GM10248 (cell line): Measurements from ENCODE around the gene TWIST2.

Experiments
- CTCF ChIA-PET: fragments of 300-600 bp; sonication (Branson Sonifier 250); formaldehyde crosslinking; extraction: SDS; loops from one replicate; lab custom pipeline; 2021; ENCODE audit warnings: antibody characterized with exemption; lab: Yijun Ruan, JAX
- POLR2A ChIA-PET: fragments of 350-650 bp; sonication (Branson Sonifier 250); formaldehyde crosslinking; extraction: SDS; loops from one replicate; lab custom pipeline; 2020; ENCODE audit warnings: antibody characterized with exemption; lab: Yijun Ruan, JAX
- DNase-seq: peaks from one replicate; pipeline ENCODE4 v3.0.0; 2012; ENCODE audit errors: extremely low spot score
- TF ChIP-seq, protein P1 (sequence below): IDR thresholded peaks from 2 replicates; pipeline ENCODE4 v1.5.1; 2012; ENCODE audit warnings: mild to moderate bottlenecking, low read depth; ENCODE audit errors: extremely low read depth, missing control alignments, control extremely low read depth

The TWIST2 gene

DNA sequence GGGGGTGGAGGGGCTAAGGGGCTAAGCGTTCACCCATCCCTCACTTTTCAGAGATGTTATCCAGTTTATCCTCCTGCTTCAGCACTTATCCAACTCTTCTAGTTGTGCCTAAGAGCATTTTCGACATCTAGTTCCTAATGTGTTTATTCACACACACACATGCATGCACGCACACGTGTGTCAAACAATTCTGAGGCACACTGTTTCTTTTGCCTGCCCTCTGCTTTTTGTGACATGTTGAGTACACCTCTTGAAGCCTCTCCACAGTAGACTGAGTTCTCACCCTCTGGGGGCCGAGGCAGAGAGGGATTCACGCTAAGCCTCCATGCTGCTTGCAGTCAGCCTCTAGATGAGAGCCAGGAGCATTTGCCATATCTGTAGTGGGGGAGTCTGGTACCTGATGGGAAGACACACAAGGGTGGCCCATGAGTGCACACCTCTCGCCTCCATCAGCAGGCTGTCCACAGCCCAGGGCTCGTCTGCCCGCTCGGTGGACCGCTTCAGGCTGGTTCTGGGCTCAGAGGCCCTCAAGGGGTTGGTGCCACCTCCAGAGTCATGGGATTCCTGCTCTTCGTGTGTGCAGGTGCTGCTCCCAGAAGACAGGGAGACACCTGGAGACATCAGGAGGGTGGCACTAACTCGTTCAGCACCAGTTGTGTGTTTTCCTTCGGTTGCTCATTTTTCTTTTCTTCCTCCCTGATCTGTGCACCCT lies 11.9 kb downstream of the TWIST2 start:
- ChIA-PET CTCF (no interaction called here), POLR2A (no interaction called here)
- TF ChIP-seq, protein P1, sequence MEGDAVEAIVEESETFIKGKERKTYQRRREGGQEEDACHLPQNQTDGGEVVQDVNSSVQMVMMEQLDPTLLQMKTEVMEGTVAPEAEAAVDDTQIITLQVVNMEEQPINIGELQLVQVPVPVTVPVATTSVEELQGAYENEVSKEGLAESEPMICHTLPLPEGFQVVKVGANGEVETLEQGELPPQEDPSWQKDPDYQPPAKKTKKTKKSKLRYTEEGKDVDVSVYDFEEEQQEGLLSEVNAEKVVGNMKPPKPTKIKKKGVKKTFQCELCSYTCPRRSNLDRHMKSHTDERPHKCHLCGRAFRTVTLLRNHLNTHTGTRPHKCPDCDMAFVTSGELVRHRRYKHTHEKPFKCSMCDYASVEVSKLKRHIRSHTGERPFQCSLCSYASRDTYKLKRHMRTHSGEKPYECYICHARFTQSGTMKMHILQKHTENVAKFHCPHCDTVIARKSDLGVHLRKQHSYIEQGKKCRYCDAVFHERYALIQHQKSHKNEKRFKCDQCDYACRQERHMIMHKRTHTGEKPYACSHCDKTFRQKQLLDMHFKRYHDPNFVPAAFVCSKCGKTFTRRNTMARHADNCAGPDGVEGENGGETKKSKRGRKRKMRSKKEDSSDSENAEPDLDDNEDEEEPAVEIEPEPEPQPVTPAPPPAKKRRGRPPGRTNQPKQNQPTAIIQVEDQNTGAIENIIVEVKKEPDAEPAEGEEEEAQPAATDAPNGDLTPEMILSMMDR, result no peak

DNA sequence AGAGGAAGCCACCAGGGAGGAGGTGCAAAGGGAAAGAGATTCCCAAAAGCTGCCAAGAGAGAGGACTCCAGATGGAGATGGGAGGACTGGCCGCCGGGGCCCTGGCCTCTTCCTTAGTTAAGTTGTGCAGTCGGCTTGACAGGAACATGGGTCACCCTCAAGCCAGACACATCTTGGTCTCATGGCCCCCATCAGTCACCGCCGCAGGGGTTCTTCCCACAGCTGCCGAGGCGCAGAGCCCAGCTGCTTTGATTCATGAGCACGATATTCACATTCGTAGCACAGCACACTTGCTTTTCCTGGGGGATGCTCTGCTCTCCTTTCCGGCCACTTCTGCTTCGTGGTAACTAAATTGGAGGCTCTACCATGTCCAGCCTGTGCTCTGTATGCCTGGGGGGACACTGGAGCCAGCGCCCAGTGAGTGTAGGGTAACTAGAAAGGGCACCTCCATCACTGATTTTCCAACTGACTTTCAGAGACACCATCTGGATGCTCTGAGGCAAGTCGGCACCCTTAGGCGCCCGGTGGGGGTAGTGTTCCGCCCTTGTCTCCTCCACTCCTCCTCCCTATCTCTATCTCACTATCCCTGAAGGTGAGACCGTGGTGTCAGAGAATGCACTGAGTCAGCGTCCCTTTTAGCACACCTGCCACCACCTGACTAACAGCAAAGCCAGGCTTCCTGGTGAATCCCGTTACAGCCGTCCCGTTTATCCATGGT lies 13.3 kb downstream of the TWIST2 start:
- TF ChIP-seq, protein P1, result no peak
- POLR2A ChIA-PET, result no interaction called here
- CTCF ChIA-PET, result no interaction called here
- no peak for DNase-seq

More for the DNA sequence above, 11.9 kb downstream of the TWIST2 start:
- no peak for DNase-seq

DNA sequence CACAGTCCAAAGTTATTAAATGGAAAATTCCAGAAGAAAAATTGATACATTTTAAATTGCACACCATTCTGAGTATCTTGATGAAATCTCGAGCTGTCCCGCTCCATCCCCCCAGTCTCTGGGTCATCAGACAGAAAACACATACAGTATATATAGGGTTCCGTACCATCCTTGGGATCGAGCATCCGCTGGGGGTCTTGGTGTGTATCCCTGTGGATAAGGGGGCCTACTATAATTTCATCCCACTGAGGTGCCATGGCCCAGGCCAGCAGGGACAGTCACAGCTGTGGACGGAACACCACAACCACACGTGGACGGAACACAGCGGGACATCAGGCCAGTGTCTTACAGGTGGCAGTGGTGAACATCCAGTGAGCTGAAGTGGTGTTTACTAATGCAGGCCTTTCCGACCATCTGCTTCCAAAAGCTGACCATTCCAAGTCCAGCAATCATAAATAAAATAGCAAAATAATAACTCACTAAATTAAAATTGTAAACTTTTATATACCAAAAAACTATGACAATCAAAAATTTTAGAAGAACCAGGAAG lies 14.0 kb downstream of the TWIST2 start:
- ChIA-PET POLR2A (no interaction called here), CTCF (no interaction called here)
- DNase-seq, result no peak
- TF ChIP-seq, protein P1, result no peak

GRCh38 chr2:238862701-238863100 lies 14.8 kb downstream of the TWIST2 start:
- CTCF ChIA-PET, result interaction anchor here (1.1 to 1.5 kb wide), 2 partner anchors 9 to 12 kb away, joined by 3 read pairs; no protein-coding TSS in a partner anchor
- POLR2A ChIA-PET, result no interaction called here
- DNase-seq, result no peak
- TF ChIP-seq, protein P1, result no peak

DNA sequence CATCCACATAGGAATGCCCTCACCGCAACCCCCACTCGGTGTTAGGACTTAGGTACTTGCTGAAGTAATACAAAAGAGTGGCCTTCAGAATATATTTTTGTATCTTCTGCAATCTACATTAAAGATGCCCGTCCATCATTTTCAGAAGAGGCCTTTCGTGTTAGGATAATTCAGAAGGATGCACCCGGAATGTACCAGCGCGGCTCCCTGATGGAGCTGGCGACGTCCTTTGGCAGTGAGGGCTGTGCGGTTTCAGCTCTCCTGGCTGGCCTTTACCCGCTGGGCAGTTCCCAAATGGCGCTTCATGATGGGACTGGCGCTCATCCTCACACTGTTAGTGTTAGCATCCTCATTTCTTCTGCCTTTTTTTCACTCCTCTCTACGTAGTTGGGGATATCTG lies 15.3 kb downstream of the TWIST2 start:
- no peak for DNase-seq
- TF ChIP-seq, protein P1, result no peak
- CTCF ChIA-PET, result interaction anchor here (1.1 to 1.5 kb wide), 2 partner anchors 9 to 12 kb away, joined by 3 read pairs; no protein-coding TSS in a partner anchor
- POLR2A ChIA-PET, result no interaction called here

GRCh38 chr2:238863749-238864206 lies 15.9 kb downstream of the TWIST2 start:
- TF ChIP-seq, protein P1, result no peak
- no peak for DNase-seq
- ChIA-PET CTCF (interaction anchor here (1.1 to 1.5 kb wide), 2 partner anchors 10 to 11 kb away, joined by 3 read pairs; no protein-coding TSS in a partner anchor), POLR2A (no interaction called here)
